GM19023 (cell line): ENCODE measurements around the gene TRIP13.
"Not testable (repeated sequence)": the region's sequence is repeated elsewhere in the genome, so short reads cannot be mapped to it uniquely, and the experiment has no call there.

Experiments
- ATAC-seq: cut with Tn5 transposase; IDR thresholded peaks from one replicate; pipeline ENCODE4 v1.9.1; 2021; ENCODE audit warnings: mild to moderate bottlenecking, moderate library complexity; ENCODE audit not compliant: unreplicated experiment

TRIP13 gene

GRCh38 chr5:871596-872298 is 20.9 kb upstream of the TRIP13 start:
- ATAC-seq = no peak

- ATAC-seq = no peak
Observed at GRCh38 chr5:872301-872700, 20.4 kb upstream of the TRIP13 start.

- ATAC-seq = no peak
Observed at GRCh38 chr5:873328-873727, 19.4 kb upstream of the TRIP13 start.

- ATAC-seq = no peak
Observed at GRCh38 chr5:875931-876330, 16.8 kb upstream of the TRIP13 start.

GRCh38 chr5:876398-877365 is 16.0 kb upstream of the TRIP13 start:
- ATAC-seq = no peak

GRCh38 chr5:878125-878524 is 14.6 kb upstream of the TRIP13 start:
- ATAC-seq = no peak

GRCh38 chr5:878677-879076 is 14.0 kb upstream of the TRIP13 start:
- ATAC-seq = not testable (repeated sequence)

- ATAC-seq = no peak
Observed at GRCh38 chr5:880816-881550, 11.7 kb upstream of the TRIP13 start.

- no peak for ATAC-seq
Observed at GRCh38 chr5:881551-881935, 11.1 kb upstream of the TRIP13 start.

- ATAC-seq = no peak
Observed at GRCh38 chr5:882253-883183, 10.2 kb upstream of the TRIP13 start.

GRCh38 chr5:883475-884181 is 9.1 kb upstream of the TRIP13 start:
- ATAC-seq = no peak

- ATAC-seq = no peak
Observed at GRCh38 chr5:884345-885126, 8.1 kb upstream of the TRIP13 start.

- ATAC-seq = no peak
Observed at GRCh38 chr5:885127-885442, 7.6 kb upstream of the TRIP13 start.

GRCh38 chr5:885529-885928 is 7.2 kb upstream of the TRIP13 start:
- ATAC-seq = no peak

GRCh38 chr5:886036-886435 is 6.6 kb upstream of the TRIP13 start:
- no peak for ATAC-seq

GRCh38 chr5:886716-887325 is 5.9 kb upstream of the TRIP13 start:
- no peak for ATAC-seq

GRCh38 chr5:887947-888637 is 4.6 kb upstream of the TRIP13 start:
- ATAC-seq = no peak

GRCh38 chr5:888638-889035 is 4.0 kb upstream of the TRIP13 start:
- no peak for ATAC-seq
